GM10266 (cell line): ENCODE data around the gene INSRR.

Experiments
- DNase-seq: peaks from one replicate; pipeline ENCODE4 v3.0.0; 2012; ENCODE audit errors: extremely low spot score
- CTCF ChIP-seq: IDR thresholded peaks from 2 replicates; pipeline ENCODE4 v1.5.1; 2012; ENCODE audit warnings: mild to moderate bottlenecking, low read depth; ENCODE audit not compliant: control insufficient read depth, insufficient read depth; ENCODE audit errors: missing control alignments

INSRR gene

GRCh38 chr1:156885880-156886355 is 27.0 kb upstream of the INSRR start:
- no peak for TF ChIP-seq CTCF
- no peak for DNase-seq

- TF ChIP-seq CTCF, result no peak
- no peak for DNase-seq
Observed at GRCh38 chr1:156885314-156885713, 26.4 kb upstream of the INSRR start.

- no peak for TF ChIP-seq CTCF
- DNase-seq, result no peak
Observed at GRCh38 chr1:156884560-156885184, 25.8 kb upstream of the INSRR start.

GRCh38 chr1:156883919-156884318 is 25.0 kb upstream of the INSRR start:
- DNase-seq, result no peak
- TF ChIP-seq CTCF, result no peak

GRCh38 chr1:156882543-156882942 is 23.6 kb upstream of the INSRR start:
- TF ChIP-seq CTCF, result no peak
- DNase-seq, result no peak

- TF ChIP-seq CTCF, result no peak
- no peak for DNase-seq
Observed at GRCh38 chr1:156881663-156882062, 22.7 kb upstream of the INSRR start.

- DNase-seq, result no peak
- no peak for TF ChIP-seq CTCF
Observed at GRCh38 chr1:156881101-156881500, 22.2 kb upstream of the INSRR start.
